Fibroblast of upper back skin (primary cell): Measurements from ENCODE around the gene C13orf42.

Source experiments
- DNase-seq: peaks from one replicate; pipeline ENCODE4 v3.0.0-alpha.2; 2013

The C13orf42 gene

DNA sequence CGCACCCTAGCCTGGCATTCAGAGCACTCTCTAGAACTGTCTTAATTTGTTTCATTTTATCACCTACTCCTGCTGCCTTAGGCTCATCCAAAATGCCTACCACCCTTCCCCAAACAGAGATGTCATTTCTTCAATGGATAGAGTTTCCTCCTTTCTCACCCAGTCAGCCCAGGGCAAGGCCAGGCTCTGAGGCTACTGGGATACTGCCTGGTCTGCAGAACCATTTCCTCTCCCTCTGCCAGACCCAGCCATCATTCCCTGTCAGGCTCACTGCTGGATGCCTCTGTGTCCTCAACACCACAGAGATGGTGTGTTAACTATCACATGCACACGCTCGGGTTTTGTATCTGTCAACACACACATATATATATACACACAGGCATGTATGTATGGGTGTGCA lies 47.2 kb downstream of the C13orf42 start:
- DNase-seq, result no peak

DNA sequence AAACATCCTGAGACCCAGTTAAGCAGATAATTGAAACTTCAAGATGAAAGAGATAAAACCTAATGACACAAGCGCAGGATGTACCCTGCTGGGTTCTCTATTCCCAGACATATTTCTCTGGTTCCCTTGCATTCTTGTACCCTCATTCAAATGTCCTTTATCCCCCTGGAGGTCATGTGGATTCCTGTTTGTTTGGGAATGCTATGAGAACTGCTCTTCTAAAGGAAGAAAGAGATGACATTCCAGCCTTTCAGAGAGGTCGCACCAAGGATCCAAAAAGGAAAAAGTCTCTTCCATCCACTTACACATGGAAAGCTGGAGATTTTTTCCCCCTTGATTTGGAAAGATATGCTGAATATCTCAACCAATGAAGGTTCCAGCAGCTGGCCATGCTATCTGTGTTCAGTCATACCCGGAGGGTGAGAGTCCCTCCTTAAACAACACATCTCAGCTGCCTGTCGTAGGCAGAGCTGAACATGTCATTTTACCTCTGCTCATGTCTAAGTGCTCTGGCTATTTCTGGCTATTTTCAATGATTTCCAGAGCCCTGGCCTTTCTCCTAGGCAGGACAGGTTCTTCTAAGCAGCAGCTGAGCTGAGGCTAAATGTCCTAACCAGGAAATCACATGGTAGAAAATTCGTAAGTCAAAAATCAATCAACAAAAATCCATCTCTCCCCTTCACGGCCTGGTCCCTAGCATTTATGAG lies 52.5 kb downstream of the C13orf42 start:
- no peak for DNase-seq

DNA sequence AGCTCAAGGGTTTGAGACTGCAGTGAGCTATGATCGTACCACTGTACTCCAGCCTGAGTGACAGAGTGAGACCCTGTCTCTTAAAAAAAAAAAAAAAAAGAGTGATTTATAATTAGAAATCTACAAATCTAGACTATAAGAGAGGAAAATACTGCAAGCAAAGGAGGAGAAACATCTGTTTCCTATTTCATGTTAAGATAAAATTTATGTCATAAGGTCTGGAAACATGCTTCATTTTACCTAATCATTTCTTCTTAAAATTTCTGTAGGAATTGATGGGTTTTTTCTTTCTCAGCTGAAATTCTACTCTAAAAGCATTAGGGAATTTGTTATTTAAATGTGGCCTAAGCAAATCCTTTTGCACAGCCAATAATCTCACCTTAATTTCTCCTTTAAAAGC lies 53.2 kb downstream of the C13orf42 start:
- DNase-seq, result no peak

DNA sequence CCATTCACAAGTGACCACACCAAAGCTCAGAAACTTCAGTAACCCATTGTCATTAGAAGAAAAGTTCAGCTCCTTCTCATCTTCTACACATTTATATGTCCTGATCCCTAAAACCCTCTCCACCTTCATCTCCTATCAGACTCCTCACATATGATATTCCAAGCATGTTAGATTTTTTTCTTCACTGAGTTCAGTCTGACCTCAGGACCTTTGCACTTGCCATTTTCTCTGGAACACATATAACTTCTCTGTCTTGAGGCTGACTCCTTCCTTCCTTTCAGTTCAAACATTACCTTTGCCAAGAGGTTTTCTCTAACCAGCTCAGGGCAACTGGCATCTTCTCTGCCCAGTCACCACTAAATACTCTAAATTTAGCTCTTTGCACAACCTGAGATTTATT lies 54.1 kb downstream of the C13orf42 start:
- no peak for DNase-seq

DNA sequence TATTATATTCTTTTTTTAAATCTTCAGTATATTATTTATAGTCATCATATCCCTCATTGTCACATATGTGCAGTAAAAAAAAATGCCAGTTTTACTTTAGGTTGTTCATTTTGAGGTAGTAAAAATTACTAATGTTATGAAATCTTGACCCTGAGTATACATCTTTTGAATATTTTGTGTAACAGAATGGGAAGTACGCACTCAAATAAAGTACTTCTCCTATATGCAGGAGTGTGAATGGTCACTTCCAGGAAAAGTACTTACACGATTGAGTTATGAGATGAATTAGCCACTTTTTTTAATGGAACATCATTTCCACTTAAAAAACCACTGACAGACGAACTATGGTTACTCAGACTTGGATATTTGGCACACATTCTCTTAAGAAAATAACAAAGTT lies 58.5 kb downstream of the C13orf42 start:
- DNase-seq, result no peak

DNA sequence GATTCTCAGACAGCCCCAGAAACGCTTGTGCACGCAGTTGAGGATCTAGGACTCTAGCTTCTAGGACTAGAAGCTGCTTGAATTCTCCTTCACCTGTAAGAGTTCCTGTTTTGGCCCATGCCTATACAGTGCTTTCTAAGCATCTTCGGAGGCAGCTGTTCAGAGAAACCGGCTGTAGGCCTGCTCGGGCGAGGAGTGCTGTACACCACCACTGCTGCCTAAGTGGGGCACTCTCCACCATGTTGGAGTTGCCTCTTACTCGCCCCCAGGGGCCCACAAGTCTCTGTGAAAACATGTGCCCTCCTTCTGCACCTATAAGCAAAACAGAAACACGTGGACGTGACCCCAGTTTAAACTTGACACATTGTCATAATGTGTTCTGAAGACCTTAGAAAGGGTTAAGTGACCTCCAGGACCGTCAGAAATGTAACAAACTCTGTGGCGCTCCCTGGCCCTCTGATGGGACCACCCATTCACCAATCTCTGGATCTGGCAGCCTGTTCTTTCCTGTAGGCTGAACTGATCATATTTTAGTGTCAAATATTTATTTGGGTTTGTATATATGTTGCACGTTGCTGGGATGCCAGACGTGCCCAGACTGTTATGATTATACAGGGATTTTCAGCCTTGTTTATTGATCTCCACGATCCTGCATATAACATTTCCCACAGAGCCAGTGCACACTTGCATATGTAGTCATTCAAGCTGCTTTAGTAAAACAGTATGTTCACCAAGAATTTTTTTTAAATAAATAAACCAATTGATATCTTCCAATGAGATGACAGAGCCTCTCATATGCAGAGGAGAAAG lies 60.8 kb downstream of the C13orf42 start:
- no peak for DNase-seq

DNA sequence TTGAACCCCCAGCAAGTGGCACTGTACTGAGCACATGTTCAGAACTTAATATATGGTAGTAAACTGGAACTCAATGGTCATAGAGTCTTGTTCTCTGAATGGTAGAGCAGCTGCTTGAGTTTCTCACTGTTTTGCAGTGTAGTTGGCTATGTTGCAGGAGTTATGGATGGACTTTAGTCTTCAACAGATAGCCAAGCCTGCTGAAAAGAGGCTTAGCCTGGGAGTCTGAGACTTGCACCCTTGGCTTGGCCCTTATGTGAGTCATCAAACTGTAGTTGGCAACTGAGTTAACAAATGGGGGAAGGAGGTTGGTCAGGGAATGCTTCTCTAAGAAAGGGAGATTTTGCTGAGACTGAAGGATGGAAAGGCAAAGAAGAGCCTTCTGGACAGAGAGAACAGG lies 62.5 kb downstream of the C13orf42 start:
- DNase-seq, result no peak

DNA sequence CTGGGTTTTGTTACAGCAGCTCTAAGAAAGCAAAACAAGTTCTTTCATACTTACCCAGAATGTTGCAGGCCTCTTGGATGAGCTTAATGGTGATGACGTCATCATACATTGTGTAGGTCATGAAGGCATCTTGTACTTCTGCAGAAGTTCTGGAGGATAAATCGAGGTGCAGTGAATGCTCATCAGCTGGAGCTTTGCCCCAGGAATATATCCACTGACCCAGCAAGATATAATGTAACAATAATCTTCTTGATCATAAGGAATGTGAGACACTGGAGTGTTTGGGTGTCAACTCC lies 63.0 kb downstream of the C13orf42 start:
- no peak for DNase-seq

DNA sequence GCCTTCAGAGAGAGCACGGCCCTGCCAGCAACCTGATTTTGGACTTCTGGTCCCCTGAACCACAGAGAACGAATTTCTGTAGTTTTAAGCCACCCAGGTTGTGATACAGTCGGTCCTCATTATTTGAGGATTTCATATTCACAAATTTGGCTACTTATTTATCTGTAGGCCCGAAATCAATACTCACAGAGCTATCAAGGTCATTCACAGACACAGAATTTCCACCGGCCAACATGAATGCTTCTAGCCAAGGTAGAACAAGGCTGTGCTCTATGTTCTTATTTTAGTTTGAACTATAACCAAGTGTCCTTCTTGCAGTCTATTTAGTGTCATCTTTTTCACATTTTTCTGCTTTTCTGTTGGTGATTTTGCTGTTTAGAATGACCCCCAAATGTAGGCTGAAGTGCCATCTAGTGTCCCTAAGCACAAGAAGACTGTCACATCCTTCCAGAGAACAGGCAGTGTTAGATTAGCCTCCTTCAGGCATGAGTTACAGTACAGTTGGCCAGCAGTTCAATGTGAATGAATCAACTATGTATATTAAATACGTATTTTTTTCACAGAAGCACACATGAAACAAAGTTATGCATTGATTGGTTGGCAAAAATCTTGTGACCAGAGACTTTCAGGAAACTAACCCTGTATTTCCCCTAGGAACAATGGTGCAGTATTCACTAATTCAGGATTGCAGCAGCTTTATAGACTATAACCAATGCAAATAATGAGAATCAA lies 63.5 kb downstream of the C13orf42 start:
- no peak for DNase-seq

DNA sequence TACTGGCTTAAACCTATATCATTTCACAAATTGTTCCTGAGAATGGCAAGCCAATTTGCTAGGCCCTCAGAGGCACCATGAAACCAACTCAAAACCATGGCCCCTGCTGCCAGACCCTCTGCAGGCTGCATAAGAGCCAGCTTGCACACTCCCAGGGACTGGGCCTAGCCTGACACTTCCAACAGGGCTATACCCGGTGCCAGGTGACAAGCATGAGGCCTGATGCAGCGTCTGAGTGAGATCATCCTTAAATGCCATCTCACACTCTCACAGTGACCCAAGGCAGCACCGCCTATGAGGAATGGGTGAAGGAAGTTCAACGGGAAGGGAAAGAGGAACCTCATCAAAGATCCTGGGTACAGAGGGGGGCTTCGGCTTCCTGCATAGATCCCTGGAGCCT lies 65.6 kb downstream of the C13orf42 start:
- no peak for DNase-seq

DNA sequence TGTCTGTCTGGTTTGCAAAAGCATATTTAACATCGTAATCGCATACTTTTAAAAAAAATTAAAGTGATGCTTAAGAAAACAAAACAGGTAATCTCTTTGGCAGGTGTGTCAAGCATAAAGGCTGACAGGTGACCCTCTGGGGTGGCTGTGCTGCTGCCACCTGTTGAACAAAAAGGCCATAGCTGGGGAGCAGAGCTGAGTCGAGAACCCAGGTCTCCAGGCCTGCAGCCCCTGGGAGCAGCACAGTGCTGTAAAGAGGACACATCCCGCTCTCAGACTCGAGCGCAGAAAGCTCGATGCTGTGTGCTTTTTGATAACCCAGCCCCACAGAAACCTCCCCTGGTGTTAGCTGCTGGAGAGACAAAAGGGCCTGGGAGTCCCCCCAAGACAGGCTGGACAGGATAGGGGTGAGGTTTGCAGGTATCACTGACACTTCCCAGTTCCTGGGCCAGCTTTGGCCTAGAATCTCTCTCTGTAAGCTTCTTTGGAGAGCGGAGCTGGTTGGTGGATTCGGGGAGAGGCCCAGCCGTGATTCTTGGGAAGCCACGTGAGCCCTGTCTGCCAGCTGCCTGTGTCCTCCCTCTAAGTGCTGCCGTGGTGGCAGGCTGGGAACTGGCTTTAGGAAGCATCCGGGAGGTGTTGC lies 66.9 kb downstream of the C13orf42 start:
- DNase-seq, result no peak

DNA sequence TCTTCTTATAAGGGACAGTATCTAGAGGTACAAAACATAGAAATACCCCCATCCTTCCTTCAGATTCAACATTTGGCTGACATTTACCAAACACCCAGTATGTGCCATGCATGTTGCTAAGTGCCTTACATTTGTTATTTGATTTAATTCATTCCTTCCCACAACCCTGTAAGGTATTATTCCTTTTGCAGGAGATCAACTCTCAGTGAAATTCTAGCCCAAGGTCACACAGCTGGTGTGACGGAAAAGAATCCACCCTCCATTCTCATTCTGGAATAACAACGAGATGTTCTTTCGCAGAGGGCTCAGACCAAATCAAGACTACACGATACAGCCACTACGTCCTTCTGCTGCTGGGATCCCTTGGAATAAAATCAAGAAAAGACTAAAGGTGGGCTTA lies 67.8 kb downstream of the C13orf42 start:
- DNase-seq, result no peak

DNA sequence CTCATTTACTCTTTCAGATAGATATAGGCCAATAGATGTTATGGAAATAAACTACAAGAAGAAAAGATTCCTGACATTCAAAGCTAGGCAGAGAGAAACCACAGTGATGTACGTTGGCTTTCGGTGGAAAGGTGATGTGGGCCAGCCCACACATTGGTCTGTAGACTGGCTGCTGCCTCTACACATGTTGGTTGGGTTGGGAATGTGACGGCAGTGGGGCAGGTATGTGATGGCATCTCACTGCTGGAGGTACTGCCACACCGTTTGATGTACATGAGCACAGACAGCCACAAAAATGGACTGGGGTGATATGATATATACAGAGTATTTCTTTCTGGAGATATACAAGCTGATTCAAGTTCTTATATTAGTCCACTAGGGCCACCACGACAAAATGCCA lies 69.4 kb downstream of the C13orf42 start:
- no peak for DNase-seq

DNA sequence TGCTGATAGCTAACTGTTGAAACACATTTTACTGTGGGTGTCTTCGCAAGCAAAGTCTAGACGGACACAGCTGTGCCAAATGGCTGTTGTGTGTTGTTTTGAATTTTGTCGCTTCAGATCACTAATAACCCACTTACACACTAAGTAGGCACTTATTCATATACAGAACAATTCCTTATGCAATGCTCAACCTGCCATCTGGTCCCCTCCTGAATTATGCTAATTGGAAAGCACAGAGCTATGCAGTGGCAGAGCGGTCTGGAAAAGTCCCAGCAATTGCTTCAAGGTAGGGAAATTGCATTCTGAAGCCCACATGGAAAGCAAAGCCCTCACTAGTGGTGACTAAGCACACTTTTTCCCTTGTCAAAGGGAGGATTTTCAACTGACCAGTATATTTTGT lies 69.9 kb downstream of the C13orf42 start:
- DNase-seq, result no peak

DNA sequence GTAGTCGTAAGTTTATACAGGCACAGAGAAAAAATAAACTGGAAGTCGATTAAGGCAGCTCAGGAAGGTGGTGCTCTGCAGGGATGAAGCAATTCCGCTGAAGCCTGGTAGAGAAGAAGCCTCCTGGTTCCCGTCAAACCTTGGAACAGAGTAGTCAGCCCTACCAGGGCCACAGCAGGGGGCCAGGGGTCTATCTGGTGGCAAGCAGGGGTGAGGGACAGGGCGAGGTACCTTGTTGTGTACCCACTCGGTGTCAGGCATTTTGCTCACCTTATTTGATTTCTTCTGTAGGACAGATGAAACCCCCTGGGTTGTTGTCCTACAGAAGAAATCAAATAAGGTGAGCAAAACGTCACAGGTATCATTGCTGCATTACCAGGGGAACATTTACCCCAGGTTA lies 70.6 kb downstream of the C13orf42 start:
- DNase-seq, result no peak

DNA sequence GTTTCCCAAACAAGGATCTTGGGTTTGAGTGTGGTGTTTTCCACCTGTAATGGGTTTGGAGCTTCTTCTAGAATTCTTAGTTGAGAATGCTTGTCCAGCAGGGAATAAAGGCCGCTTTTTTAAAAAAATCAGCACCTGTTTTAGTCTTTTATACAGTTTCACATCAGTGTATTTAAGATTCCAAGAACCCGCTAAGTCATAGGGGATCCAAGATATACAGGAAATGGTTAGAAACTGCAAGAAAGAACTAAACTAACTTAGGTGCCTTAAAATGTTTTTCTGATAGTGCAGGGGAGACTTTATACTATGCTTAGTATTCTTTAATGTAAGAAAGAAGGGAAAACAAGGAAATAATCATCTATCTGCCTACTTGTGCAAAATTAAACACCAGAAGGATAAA lies 74.7 kb downstream of the C13orf42 start:
- no peak for DNase-seq

DNA sequence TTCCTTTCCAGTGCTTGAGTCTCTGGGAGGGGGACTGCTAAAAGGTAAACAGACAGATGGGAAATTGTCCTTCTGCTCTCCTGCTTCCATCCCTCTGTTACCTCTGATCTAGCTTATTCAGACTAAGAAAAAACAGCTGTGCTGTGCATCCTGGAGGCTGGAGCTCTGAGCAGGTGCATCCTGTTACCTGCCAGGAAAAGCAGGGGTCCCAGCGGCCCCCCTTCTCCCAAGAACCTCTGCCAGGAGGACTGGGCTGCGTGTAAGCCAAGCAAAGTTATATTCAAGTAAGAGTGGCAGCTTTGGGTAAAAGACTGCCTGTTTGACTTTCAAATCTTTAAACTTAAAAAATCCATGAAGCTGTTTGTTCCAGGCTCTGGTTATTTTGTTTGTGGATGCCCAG lies 75.1 kb downstream of the C13orf42 start:
- no peak for DNase-seq

DNA sequence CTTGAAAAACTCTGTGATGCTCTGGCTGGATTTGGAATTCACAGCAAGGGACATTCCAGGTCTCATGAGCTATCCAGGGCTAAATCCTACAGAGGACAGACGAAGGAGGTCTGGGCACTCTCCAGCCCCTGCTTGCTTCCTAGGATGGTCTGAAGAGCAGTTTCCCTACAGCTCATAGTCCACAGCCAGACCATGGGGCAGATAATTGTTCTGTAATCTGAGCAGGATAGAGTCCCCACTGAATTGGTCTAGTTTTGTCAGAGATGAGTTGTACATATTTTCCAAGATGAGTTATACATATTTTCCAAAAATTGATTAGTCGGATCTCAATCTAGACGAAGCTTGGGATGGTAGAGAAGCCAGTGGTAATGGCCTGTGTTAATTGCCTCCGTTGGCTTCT lies 75.6 kb downstream of the C13orf42 start:
- peak; percentile 15 for DNase-seq

DNA sequence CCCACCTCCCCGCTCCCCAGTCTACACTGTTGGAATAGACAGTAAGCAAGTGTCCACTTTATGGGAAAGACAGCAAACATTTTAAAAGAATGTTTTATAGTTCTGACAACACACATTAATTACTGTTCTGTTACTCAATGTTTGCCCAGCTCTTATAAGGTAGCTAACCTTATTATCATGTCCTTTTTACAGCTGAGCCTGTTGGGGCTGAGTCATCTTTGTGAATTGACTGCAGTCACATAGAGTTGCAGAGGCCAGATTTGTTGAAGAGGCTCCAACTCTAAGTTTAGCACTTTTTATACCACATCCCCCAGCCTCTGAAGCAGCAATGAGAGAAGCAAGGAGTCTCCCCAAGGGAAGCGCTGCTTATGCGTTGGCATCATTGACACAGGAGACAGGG lies 76.2 kb downstream of the C13orf42 start:
- DNase-seq, result peak; percentile 30

DNA sequence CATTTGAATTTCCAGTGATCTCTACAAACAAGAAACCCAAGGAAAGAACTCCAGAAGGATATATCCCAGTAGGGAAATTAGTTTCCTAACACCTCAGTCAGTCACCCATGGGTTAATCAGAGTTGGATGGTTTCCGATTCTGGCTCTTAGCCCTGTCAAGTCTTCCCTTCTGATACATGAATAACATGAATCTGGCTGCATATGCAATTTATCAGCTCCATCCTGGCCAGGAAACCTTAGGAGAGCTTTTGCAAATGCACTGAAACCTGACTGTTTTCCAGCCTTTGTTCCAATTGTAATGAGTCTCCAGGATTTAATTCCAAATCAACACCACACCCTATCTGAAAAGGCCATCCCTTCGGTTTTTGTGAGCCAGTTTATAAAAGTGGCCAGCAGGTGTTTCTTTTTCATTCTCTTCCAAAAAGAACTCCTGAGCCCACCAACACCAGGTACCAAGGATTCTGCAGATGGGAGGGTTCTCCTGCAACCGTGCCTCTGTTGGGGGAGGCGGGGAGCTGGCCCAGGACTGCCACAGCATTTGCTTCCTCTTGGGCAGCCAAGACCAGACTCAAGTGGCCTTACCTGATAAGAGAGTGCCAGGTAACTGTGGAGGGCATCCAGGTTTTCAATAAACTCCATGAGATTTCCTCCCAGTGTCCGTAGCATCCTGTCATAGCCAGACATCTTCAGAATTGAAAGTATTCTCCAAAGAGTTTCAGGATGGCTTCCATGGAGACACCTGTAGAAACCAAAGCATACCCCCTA lies 77.5 kb downstream of the C13orf42 start:
- DNase-seq, result no peak

DNA sequence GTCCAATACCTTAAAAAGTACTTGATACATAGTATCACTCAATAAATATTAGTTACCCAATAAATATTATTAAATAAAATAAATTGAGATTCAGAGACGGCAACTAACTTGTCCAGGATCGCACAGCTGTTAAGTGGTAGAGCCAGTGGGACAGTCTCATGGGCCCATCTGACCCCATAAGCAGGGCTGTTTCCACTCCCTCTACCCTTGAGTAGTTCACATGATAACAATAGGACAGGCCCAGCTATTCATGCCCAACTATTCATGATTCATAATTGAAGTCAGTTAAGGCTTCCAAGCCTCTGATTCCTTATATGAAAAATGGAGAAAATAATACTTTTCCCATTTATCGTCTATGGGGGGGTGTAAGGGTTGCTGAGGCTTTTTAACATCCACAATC lies 78.2 kb downstream of the C13orf42 start:
- DNase-seq, result no peak
